Jurkat, Clone E6-1 (cell line): Measurements from ENCODE around the gene LOC128125822.

Experiments
- DNase-seq: peaks from one replicate; pipeline ENCODE4 v3.0.0-alpha.2; 2011; ENCODE audit warnings: low read depth, low spot score
- H3K4me3 ChIP-seq: 2 replicates; pipeline ENCODE4 v1.5.1; 2011; ENCODE audit warnings: mild to moderate bottlenecking, low read length, control low read depth, moderate library complexity

Gene LOC128125822

GRCh38 chr6:63553208-63553607 is 19.1 kb upstream of the LOC128125822 start:
- H3K4me3 ChIP-seq: no peak overlapping the region
- DNase-seq: no peak

- no peak overlapping the region for H3K4me3 ChIP-seq
- DNase-seq: no peak
These were observed 18.4 kb upstream of the LOC128125822 start for GRCh38 chr6:63553900-63554299.

- DNase-seq: no peak
- H3K4me3 ChIP-seq: no peak overlapping the region
These were observed 17.5 kb upstream of the LOC128125822 start for GRCh38 chr6:63554782-63555181.

GRCh38 chr6:63556369-63556768 is 15.9 kb upstream of the LOC128125822 start:
- H3K4me3 ChIP-seq: no peak overlapping the region
- no peak for DNase-seq

- no peak for DNase-seq
- H3K4me3 ChIP-seq: no peak overlapping the region
These were observed 14.0 kb upstream of the LOC128125822 start for GRCh38 chr6:63558278-63558677.

- no peak for DNase-seq
- no peak overlapping the region for H3K4me3 ChIP-seq
These were observed 11.4 kb upstream of the LOC128125822 start for GRCh38 chr6:63560801-63561287.

GRCh38 chr6:63561288-63561687 is 11.0 kb upstream of the LOC128125822 start:
- no peak for DNase-seq
- no peak overlapping the region for H3K4me3 ChIP-seq

GRCh38 chr6:63563235-63563634 is 9.0 kb upstream of the LOC128125822 start:
- DNase-seq: no peak
- no peak overlapping the region for H3K4me3 ChIP-seq

GRCh38 chr6:63565058-63565726 is 7.1 kb upstream of the LOC128125822 start:
- DNase-seq: no peak
- no peak overlapping the region for H3K4me3 ChIP-seq

GRCh38 chr6:63565727-63566596 is 6.3 kb upstream of the LOC128125822 start:
- no peak for DNase-seq
- no peak overlapping the region for H3K4me3 ChIP-seq

GRCh38 chr6:63567966-63568365 is 4.3 kb upstream of the LOC128125822 start:
- no peak for DNase-seq
- no peak overlapping the region for H3K4me3 ChIP-seq

GRCh38 chr6:63571361-63572043 is 778 bp upstream of the LOC128125822 start:
- DNase-seq: no peak
- peak overlapping the region; percentile 60 for H3K4me3 ChIP-seq

GRCh38 chr6:63572747-63573075 is 431 bp downstream of the LOC128125822 start:
- peak overlapping the region; percentile 76 for H3K4me3 ChIP-seq
- no peak for DNase-seq

- peak overlapping the region; percentile 76 for H3K4me3 ChIP-seq
- peak; percentile 40 for DNase-seq
These were observed 1.0 kb downstream of the LOC128125822 start for GRCh38 chr6:63573076-63573898.

GRCh38 chr6:63573899-63574553 is 1.7 kb downstream of the LOC128125822 start:
- DNase-seq: peak; percentile 39
- peak overlapping the region; percentile 76 for H3K4me3 ChIP-seq

GRCh38 chr6:63574554-63574900 is 2.2 kb downstream of the LOC128125822 start:
- DNase-seq: no peak
- H3K4me3 ChIP-seq: peak overlapping the region; percentile 76

GRCh38 chr6:63576147-63576772 is 4.0 kb downstream of the LOC128125822 start:
- no peak for DNase-seq
- H3K4me3 ChIP-seq: no peak overlapping the region

- no peak overlapping the region for H3K4me3 ChIP-seq
- DNase-seq: no peak
These were observed 4.9 kb downstream of the LOC128125822 start for GRCh38 chr6:63576985-63577712.
